Middle frontal gyrus (tissue), 1 donor: ENCODE data around the gene OR2T35.
"Not testable (repeated sequence)": the region's sequence is repeated elsewhere in the genome, so short reads cannot be mapped to it uniquely, and the experiment has no call there.

ENCODE experiments used
- DNase-seq: peaks from one replicate; pipeline ENCODE4 v3.0.0-alpha.2; 2015; ENCODE audit warnings: low spot score; ENCODE audit errors: extremely low spot score

OR2T35 gene

GRCh38 chr1:248645178-248645577, at the start of gene OR2T35:
Gene OR2T35, minus strand, starts transcription at chr1:248645278. Its CDS starts 6,020 bp downstream, at chr1:248639258.
- DNase-seq = not testable (repeated sequence)

DNA sequence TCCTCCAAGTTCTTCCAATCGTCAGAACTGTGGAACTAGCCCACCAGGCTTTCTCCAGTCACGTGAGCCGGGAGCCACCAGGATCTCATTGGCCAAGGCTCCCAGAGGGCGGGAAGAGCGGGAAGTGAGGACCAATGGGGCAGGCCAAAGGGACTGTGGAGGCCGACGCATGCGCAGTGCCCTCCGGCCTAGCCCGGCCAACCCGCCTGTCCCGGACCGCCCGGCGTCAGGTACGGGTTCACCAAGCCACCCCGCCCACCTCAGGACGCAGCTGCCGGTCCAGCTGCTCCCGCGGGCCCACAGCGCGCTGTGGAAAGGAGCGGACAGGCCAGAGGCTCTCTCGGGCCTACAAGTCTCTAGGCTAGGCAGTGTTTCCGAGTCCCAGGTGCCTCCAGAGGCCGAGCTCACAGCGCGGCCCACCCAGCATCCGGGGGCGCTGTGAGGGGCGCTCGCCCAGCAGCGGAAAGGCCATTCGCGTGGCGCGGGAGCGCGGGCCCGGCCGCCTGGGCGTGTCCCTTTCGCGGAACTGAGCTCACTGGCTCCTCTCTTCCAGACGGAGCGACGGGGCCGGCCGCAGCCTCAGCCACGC, 46.6 kb upstream of the OR2T35 start:
- no peak for DNase-seq

DNA sequence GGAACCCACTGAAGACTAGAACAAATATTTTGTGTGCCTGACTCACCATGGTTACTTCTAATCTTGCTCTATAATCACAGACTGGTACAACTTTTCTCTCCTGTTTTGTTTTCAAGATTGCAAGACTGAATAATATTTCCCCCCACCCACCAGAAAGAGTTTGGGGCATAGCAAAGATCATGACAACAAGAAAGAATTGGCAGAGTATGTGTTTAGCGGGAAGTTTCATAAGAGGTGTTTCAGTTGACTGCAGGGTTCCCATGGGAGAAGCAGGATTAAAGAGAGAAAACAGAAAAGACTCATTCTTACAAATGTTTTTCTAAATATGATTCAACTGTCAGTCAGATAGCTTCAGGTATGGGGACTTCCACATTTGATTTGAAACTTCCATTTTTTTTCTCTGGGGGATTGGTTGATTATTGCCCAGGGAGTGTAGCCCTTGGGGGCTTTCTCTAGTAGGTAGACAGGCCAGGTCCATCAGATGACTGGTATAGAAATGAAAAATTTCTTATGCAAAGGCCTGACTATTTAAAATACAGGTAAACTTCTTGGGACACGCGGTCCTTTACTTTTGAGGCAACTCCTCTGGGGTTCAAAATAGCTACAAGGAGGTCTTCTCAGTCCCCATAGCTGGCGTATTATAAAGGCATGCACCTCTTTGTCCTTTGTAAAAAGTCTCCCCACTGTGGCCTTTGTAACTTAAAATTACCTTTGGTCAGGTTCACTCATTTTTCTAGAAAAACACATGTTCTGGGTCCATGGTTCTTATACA, 43.6 kb upstream of the OR2T35 start:
- no peak for DNase-seq

GRCh38 chr1:248686815-248687214, 41.7 kb upstream of the OR2T35 start:
- DNase-seq = no peak

GRCh38 chr1:248681651-248682050, 36.6 kb upstream of the OR2T35 start:
- no peak for DNase-seq

- DNase-seq = no peak
Observed at GRCh38 chr1:248670003-248670402, 24.9 kb upstream of the OR2T35 start.

DNA sequence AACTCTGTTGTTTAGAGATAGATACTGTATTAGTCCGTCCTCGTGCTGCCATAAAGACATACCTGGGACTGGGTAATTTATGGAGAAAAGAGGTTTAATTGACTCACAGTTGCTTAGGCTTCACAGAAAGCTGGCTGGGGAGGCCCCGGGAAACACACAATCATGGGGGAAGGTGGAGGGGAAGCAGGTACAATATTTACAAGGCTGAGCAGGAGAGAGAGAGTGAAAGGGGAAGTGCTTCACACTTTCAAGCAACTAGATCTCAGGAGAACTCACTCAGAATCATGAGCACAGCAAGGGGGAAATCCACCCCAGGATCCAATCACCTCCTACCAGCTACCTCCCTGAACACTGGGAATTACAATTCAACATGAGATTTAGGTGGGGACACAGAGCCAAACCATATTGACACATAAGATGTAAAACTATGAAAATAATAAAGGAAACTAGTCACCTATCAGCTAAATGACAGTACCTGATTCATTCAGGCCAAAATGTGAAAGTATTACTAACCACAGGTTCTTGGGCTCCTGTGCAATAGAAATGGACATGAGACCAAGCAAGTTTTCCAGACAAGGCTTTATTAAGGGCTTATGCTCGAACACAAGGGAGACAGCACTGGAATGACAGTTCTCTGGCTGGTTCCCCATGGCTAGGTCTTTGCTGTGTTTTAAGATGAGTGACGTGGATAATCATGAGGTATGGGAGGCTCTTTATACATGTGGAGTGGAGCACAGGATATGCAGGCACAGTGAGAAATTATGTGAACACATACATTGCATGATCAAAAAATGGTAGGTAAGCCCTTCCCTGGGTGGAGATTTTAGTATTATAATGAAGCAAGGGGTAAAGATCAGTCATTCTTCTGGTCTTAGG, 18.6 kb upstream of the OR2T35 start:
- not testable (repeated sequence) for DNase-seq

DNA sequence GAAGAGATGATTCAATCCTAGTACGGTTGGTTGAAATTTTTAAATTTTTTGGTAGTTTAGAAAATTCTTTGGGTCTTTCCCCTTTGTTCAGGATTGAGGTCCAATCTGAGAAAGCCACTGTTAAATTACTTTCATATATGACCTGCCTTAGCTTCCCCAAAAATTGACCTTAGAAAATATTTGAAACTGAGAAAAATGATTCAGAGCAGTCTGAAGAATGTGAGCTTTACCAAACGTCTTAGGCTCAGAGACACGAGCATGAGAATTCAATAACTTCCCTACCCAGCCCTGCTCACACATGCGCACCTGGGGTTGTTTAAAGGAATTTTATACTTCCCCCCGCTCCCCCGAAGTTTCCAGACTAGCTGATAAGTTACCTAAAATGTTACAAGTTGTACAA, 11.7 kb upstream of the OR2T35 start:
- DNase-seq = not testable (repeated sequence)

- not testable (repeated sequence) for DNase-seq
Observed at GRCh38 chr1:248655354-248655753, 10.3 kb upstream of the OR2T35 start, which contains the start of gene OR2T27. Gene OR2T27, minus strand, starts transcription at chr1:248655528. Its CDS starts 4,644 bp downstream, at chr1:248650884.

- not testable (repeated sequence) for DNase-seq
Observed at GRCh38 chr1:248648770-248649536, 3.9 kb upstream of the OR2T35 start.

GRCh38 chr1:248642971-248643651, 2.0 kb downstream of the OR2T35 start:
- DNase-seq = not testable (repeated sequence)

GRCh38 chr1:248641583-248641982, 3.5 kb downstream of the OR2T35 start:
- DNase-seq = not testable (repeated sequence)

DNA sequence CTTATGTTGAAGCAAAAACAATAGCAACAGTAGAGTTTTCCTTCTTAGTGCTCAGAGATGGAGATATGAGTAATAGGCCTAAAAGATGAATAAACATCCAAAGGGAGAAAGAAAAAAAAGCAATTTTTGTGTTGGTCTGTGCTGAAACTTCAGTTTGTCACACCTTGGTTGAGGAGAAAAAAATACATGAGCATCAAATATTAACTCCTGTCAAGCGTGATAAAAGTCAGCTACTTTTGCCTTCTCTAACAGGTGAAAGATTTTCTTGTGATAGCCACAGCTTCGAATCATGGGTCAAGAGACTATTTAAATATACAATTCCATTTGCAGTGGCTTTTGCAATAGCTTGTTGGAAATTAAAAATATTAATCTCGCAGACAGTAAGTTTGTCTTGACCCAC, 4.2 kb downstream of the OR2T35 start:
- DNase-seq = not testable (repeated sequence)

GRCh38 chr1:248639652-248640051, 5.4 kb downstream of the OR2T35 start:
- DNase-seq = not testable (repeated sequence)

GRCh38 chr1:248636612-248637011, 8.5 kb downstream of the OR2T35 start:
- DNase-seq = not testable (repeated sequence)

DNA sequence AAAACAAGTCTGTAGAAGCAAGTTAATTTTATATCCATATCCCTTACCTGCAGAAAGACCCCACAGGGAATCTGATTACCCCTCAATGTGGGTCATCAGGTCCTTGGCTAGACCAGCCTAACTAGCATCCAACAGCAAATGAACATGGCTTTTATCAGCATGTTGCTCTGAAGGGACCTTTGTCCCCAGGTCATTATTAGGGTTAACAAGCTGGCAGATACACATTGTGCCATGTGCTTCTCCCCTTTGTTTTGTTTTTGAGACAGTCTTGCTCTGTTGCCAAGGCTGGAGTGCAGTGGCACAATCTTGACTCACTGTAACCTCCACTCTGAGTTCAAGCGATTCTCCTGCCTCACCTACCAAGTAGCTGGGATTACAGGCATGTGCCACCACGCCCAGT, 10.1 kb downstream of the OR2T35 start, which contains the start of gene OR2T11:
Gene OR2T11 (minus strand): TSS at position 101 of the 400 bp plus-strand sequence. CDS start 7,963 bp downstream, outside the sequence.
- not testable (repeated sequence) for DNase-seq

DNA sequence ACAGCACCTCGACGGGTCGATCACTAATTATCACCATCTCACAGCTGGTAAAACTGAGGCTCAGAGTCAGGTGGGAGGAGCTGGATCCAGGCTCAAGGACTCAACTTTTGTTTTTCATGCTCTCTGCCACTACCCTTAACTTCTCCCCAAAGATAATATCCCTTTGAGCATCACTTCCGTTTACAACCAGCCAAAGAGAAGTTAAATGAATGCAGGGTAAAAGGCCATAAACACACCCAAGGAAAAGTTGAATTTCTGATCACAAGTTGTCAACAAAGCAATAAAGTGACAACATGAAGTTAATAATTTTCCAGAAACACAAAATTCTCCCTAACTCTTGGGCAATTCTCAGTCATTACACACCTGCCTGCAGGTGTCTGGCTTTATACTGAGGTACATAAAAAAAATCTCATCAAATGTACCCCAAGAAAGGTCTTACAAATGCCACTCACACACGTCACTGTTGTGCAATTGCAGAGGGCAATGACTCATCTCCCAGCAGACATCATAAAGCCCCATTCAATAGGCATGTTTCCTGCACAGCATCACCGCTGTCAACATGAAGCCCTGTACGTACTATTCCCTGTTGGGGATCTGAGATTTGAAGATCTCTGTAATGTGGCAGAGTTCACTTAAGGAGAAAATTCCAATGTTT, 13.6 kb downstream of the OR2T35 start:
- DNase-seq = no peak

DNA sequence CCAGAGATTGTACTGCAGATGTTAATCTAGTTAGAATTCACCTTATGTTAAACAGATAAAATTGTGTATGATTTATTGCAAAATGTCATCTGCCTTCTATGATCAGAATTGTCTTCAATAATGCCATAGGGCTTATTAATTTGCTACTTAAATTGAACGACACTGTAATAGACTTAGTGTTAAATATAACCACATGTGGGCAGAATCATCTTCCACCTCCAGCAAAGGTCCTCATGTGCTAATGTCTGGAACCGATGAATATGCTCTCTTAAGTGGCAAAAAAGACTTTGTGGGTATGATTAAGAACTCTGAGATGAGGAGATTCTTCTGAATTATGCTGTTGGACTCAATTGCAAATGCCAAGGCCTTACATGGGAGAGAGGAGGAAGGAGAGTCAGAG, 14.5 kb downstream of the OR2T35 start:
- DNase-seq = no peak

DNA sequence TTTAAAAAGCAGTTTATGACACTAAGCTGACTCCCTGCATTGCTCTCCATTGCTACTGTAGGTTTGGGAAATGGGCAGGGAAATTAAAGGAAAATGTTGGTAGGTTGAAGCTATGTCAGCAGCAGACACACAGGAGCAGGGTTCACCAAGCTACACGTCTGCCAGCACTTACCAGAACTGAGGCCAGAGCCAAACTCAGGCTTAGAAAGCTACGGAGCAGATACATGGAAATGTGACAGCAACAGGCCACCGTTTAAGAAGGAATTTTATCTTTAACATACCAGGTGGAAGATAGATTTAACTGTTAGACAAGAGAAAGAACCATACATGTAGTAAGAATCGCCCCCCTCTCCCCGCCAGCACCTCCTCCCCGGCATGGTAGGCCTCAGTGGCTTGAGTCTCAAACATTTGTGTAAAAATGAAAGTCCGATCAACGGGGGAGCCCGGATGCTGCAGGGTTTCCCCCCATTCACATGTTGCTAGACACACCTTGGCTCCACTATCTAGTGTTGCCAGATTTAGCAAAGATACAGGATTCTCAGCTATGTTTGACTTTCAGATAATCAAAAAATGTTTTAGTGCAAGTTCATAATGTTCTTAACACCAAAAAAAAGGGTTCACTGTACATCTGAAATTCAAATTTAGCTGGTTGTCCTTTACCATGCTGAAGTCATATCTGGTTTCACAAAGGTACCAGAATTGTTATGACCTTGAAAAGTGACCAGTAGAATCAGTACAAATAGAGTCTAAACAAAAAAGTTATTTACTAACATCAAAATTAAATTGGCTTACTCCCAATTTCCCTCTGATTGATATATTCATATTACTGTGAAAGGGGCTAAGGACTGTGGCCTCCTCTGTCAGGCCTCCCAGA, 16.9 kb downstream of the OR2T35 start:
- no peak for DNase-seq
